HS-5 (cell line): ENCODE measurements around the gene NACA.
"Not testable (repeated sequence)": the region's sequence is repeated elsewhere in the genome, so short reads cannot be mapped to it uniquely, and the experiment has no call there.

ENCODE experiments used
- DNase-seq: peaks from one replicate; pipeline ENCODE4 v3.0.0-alpha.2; 2012; ENCODE audit warnings: low read depth

NACA gene

DNA sequence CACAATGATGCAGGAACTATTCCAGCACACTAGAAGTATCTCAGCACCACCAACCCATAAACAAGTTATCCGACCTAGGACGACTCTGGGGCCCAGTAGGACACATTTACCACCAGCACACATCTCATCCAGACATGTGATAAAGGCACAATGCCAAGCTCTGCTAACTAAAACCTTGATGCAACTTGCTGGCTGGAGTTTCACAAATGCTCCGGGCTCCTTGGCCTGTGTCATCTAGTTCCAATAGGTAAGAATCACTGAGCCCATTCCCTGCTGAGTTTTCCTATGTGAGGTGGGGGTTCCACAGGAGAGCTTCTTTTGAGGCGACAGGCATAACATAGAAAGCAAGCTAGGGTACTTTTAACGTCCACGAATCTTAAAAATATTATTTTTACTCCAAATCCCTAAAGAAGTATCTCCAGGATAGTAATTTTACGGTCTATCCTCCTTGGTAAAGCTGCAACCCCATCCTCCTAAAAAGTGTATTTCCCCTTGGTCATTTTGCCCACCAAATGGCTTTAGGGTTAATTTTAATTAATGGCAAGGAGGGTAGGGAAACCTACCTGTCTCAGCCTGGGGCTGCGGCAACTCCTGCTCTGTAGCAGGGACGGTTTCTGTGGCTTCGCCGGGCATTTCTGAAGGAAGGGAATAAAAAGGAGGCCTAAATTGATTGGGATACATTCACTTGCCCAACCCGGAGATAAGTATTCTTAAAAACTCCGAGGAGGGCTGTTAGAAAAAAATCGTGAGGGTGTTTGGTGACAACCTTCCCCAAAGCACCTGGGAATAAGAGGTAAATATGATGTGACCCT, 1.0 kb downstream of the NACA start:
- DNase-seq, result peak; percentile 50

DNA sequence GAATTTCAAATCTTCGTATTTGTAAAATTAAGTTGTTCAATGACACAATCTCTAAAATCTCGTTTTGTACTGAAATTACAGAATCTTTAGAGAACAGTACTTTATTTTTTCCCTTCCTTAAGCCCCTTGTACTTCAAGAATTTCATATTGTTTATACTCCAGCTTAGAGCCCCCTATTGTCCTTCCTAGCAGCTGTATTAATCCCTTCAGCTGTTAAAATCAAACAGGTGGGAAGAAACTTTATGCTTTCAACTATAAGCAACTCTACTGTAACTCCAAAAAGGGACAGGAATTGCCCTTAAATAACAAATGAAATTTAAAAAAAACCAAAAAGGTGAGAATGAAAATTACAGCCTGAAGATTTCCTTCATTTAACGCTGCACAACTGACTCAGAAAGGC, 1.7 kb downstream of the NACA start:
- DNase-seq, result no peak

DNA sequence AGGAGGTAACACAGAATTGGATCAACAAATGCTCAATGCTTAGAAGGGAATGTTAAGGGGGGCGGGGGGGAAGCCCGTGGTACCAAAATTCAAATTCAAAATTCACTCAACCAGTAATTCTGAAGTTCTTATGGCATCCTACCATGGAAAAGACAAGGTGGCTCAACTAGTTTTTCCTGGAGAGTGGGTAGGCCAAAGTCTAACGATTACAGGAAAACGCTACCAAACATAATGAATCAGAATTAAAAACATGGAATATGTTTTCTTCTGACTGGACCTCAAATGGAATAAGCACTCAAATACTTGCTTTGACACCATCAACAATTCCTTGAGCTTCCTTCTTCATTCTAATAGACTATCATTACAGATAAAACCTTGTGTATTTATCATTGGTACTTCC, 2.3 kb downstream of the NACA start:
- DNase-seq, result no peak

DNA sequence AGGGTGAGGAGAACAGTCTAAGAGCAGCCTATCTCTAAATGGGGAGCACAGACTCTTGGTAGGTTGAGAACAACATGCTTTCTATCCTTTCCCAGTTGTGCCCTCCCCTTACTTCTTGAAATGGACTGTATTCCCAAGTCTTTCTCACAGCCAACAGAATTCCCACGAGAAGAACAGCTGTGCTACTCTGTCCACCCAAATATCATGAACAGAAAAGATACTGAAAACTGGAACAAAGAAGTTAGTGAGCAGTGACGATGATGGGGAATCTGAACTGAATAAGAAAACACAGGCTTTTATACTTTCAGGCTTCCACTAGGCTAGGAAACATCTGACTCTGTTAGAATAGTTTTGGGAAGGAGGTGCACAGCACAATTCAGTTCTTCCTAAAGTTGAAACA, 3.4 kb downstream of the NACA start:
- DNase-seq, result no peak

GRCh38 chr12:56721216-56721615, 3.9 kb downstream of the NACA start:
- no peak for DNase-seq

- DNase-seq, result no peak
Observed at GRCh38 chr12:56720731-56721151, 4.4 kb downstream of the NACA start.

DNA sequence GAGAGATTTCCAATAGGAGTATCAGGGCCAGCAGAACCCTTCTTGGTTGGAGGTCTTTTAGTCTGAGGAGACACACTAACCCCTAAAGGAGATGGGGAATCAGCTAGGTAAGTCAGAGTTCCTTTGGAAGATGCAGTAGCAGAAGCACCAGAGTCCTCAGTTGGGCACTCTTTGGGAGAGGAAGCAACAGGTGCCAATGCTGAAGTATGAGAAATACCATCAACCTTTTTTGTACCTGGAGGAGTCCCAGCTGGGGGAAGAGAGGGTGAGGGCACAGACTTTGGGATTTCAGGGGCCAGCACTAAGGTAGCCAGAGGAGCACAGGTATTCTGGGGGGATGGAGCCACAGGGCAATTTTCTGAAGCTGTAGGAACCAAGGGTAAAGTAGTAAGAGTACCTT, 6.0 kb downstream of the NACA start:
- DNase-seq, result no peak

DNA sequence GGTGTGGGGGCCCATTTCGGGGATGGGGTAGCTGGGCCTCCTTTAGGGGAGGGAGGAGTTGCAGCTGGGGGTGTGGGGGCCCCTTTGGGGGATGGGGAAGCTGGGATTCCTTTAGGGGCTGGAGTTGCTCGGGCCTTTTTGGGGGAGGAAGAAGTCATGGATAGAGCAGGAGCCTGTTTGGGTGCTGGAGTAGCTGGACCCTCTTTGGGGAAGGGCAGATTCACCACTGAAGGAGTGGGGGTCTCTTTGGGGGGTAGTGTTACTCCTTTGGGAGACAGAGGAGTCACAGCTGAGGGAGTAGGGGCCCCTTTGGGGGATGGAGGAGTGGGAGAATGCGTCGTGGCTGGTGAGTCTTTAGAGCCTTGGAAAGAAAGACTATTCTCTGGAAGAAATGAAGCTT, 6.5 kb downstream of the NACA start:
- no peak for DNase-seq

GRCh38 chr12:56718149-56718548, 7.0 kb downstream of the NACA start:
- DNase-seq, result no peak

- DNase-seq, result no peak
Observed at GRCh38 chr12:56716933-56717880, 7.9 kb downstream of the NACA start.

GRCh38 chr12:56716458-56716857, 8.6 kb downstream of the NACA start:
- no peak for DNase-seq

DNA sequence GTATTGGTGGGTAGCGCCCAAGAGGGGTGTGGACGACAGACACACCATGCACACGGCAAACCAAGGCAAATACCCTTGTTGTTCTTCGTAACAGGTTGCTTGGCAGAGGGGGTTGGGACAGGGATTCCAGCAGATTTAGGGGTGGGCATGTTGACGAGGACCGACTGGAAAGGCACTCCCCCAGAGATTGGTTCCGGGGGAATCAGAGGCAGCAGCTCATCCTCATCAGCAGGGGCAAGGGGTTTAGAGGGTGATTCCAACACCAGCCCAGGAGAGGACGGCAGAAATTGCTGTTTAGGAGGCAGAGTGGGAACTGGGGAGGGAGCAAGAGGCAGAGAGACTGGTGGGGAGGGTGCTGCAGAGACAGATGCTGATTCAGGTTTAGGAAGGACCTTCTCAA, 9.3 kb downstream of the NACA start:
- DNase-seq, result no peak

GRCh38 chr12:56714431-56714929, 10.6 kb downstream of the NACA start:
- DNase-seq, result no peak

DNA sequence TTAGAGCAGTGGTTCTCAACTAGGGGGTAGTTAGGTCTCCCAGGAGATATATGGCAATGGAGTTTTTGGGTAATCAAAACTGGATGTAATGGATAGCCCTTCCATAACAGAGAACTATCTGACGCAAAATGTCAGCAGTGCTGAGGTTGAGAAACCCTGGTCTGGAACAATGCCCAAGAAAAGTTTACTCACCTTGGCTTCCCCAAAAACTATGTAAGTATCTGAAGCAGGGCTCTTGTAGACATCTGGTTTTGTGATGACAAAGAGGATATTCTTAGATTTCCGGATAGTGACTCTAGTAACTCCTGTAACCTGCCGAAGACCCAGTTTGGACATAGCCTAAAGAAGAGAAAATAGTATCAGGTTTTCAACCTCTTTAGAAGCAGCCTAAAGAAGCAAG, 11.8 kb downstream of the NACA start:
- DNase-seq, result no peak

- no peak for DNase-seq
Observed at GRCh38 chr12:56709759-56710376, 15.2 kb downstream of the NACA start.

DNA sequence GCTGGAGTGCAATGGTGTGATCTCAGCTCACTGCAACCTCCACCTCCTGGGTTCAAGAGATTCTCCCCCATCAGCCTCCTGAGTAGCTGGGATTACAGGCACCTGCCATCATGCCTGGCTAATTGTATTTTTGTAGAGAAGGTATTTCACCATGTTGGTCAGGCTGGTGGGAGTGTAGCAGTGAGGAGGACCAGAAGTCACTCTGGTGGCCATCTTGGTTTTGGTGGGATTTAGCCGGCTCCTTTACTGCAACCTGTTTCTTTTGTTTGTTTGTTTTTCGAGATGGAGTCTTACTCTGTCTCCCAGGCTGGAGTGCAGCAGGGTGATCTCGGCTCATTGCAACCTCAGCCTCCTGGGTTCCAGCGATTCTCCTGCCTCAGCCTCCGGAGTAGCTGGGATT, 20.6 kb downstream of the NACA start:
- not testable (repeated sequence) for DNase-seq

- DNase-seq, result no peak
Observed at GRCh38 chr12:56699020-56699661, 26.0 kb downstream of the NACA start.

GRCh38 chr12:56695327-56696101, 29.6 kb downstream of the NACA start:
- no peak for DNase-seq

DNA sequence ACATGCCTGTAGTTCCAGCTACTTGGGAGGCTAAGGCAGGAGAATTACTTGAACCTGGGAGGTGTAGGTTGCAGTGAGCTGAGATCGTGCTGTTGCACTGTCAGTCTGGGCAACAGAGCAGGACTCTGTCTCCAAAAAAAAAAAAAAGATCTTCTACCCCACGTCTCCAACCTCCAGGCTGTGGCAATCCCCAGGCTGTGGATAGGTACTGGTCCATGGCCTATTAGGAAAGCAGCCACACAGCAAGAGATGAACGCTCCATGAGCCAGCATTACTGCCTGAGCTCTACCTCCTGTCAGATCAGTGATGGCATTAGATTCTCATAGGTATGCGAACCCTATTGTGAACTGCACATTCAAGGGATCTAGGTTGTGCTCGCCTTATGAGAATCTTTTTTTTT, 30.9 kb downstream of the NACA start:
- DNase-seq, result no peak

- no peak for DNase-seq
Observed at GRCh38 chr12:56688846-56689109, 36.3 kb downstream of the NACA start.

DNA sequence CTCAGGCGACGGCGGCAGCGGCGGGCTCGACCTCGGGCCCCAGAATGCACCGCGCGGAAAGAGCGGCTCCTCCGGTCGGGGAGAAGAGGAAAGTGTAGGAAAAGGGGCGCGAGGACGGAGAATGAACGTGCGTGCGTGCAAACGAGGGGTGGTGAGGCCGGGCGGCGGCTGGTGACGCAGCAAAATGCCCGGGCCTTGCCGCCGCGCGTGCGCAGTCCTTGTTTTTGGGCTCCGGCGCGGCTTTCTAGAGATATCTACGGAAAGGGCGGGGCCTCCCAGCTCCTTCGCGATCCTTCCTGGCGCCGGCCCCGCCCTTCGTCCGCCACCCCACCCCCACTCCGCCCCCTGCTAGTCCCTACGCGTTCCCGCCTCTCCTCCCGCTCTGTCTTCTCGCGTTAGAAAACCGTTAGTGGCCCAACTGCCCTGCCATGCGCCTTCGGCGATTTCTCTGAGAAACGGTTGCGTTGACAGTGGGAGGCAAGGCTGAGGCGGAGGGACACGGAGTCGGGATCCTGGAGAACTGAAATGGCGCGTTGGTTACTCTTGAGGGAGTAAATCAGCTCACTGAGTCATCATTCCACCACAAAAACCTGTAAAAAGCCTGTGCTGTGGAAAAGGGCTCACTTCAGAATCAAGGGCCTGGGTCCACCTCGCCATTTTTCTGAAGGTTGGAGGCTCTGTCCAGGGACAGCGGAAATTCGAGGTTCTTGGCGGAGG, 36.8 kb downstream of the NACA start, which contains the start of gene PTGES3:
Gene PTGES3, minus strand, starts transcription at position 156 of the 717 bp plus-strand sequence. CDS start 285 bp downstream, outside the sequence.
- DNase-seq, result peak; percentile 89
